ENCODE data around the gene MIGA1.

Gene MIGA1

GRCh38 chr1:77831976-77832711, 52.7 kb downstream of the MIGA1 start:
- Histone ChIP-seq H3K4me1 (ENCODE audit: low read length) (no peaks in the 10 kb centered on the region), H3K9ac (ENCODE audit: low read length) (no peak overlapping the region), H3K27me3 (ENCODE audit: low read depth, low read length) (no peaks in the 10 kb centered on the region), H3K27ac (ENCODE audit: low read length) (no peak overlapping the region), H3K4me2 (ENCODE audit: low read length) (no peak overlapping the region), H3K4me3 (ENCODE audit: low read length) (no peak overlapping the region), H3K79me2 (ENCODE audit: low read length) (no peaks in the 10 kb centered on the region), H2AFZ (ENCODE audit: low read depth, low read length) (no peak overlapping the region), H4K20me1 (ENCODE audit: insufficient read depth, low read length) (no peaks in the 10 kb centered on the region), H3K9me3 (ENCODE audit: insufficient read depth, low read length) (no peaks in the 10 kb centered on the region), H3K36me3 (replicated peaks; ENCODE audit: low read depth, low read length) (no peaks in the 10 kb centered on the region)
- TF ChIP-seq, protein P1, sequence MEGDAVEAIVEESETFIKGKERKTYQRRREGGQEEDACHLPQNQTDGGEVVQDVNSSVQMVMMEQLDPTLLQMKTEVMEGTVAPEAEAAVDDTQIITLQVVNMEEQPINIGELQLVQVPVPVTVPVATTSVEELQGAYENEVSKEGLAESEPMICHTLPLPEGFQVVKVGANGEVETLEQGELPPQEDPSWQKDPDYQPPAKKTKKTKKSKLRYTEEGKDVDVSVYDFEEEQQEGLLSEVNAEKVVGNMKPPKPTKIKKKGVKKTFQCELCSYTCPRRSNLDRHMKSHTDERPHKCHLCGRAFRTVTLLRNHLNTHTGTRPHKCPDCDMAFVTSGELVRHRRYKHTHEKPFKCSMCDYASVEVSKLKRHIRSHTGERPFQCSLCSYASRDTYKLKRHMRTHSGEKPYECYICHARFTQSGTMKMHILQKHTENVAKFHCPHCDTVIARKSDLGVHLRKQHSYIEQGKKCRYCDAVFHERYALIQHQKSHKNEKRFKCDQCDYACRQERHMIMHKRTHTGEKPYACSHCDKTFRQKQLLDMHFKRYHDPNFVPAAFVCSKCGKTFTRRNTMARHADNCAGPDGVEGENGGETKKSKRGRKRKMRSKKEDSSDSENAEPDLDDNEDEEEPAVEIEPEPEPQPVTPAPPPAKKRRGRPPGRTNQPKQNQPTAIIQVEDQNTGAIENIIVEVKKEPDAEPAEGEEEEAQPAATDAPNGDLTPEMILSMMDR (IDR thresholded peaks at IDR 0.05; ENCODE audit: low read depth, low read length) = no peak
- TF ChIP-seq EZH2phosphoT487 (IDR thresholded peaks at IDR 0.05; ENCODE audit: low read depth) = no peak

GRCh38 chr1:77832901-77833300, 53.5 kb downstream of the MIGA1 start:
- H3K79me2 ChIP-seq (ENCODE audit: low read length) = no peaks in the 10 kb centered on the region
- H3K27ac ChIP-seq (ENCODE audit: low read length) = no peak overlapping the region
- no peak overlapping the region for H3K9ac ChIP-seq (ENCODE audit: low read length)
- H3K4me3 ChIP-seq (ENCODE audit: low read length) = no peak overlapping the region
- H3K4me1 ChIP-seq (ENCODE audit: low read length) = no peaks in the 10 kb centered on the region
- no peaks in the 10 kb centered on the region for H3K27me3 ChIP-seq (ENCODE audit: low read depth, low read length)
- no peaks in the 10 kb centered on the region for H3K9me3 ChIP-seq (ENCODE audit: insufficient read depth, low read length)
- H4K20me1 ChIP-seq (ENCODE audit: insufficient read depth, low read length) = no peaks in the 10 kb centered on the region
- TF ChIP-seq, protein P1 (IDR thresholded peaks at IDR 0.05; ENCODE audit: low read depth, low read length) = no peak
- TF ChIP-seq EZH2phosphoT487 (IDR thresholded peaks at IDR 0.05; ENCODE audit: low read depth) = no peak
- H3K36me3 ChIP-seq (replicated peaks; ENCODE audit: low read depth, low read length) = no peaks in the 10 kb centered on the region
- no peak overlapping the region for H2AFZ ChIP-seq (ENCODE audit: low read depth, low read length)
- H3K4me2 ChIP-seq (ENCODE audit: low read length) = no peak overlapping the region

- H3K27me3 ChIP-seq (ENCODE audit: low read depth, low read length) = no peaks in the 10 kb centered on the region
- no peak overlapping the region for H3K4me2 ChIP-seq (ENCODE audit: low read length)
- H3K9ac ChIP-seq (ENCODE audit: low read length) = no peak overlapping the region
- H3K9me3 ChIP-seq (ENCODE audit: insufficient read depth, low read length) = no peaks in the 10 kb centered on the region
- H3K27ac ChIP-seq (ENCODE audit: low read length) = no peak overlapping the region
- no peak overlapping the region for H2AFZ ChIP-seq (ENCODE audit: low read depth, low read length)
- no peak overlapping the region for H3K4me3 ChIP-seq (ENCODE audit: low read length)
- no peaks in the 10 kb centered on the region for H3K4me1 ChIP-seq (ENCODE audit: low read length)
- H3K36me3 ChIP-seq (replicated peaks; ENCODE audit: low read depth, low read length) = no peaks in the 10 kb centered on the region
- no peak for TF ChIP-seq EZH2phosphoT487 (IDR thresholded peaks at IDR 0.05; ENCODE audit: low read depth)
- TF ChIP-seq, protein P1 (IDR thresholded peaks at IDR 0.05; ENCODE audit: low read depth, low read length) = no peak
- H3K79me2 ChIP-seq (ENCODE audit: low read length) = no peaks in the 10 kb centered on the region
- no peaks in the 10 kb centered on the region for H4K20me1 ChIP-seq (ENCODE audit: insufficient read depth, low read length)
Observed at GRCh38 chr1:77833521-77834100, 54.2 kb downstream of the MIGA1 start.

- no peak for TF ChIP-seq EZH2phosphoT487 (IDR thresholded peaks at IDR 0.05; ENCODE audit: low read depth)
- TF ChIP-seq, protein P1 (IDR thresholded peaks at IDR 0.05; ENCODE audit: low read depth, low read length) = no peak
- no peaks in the 10 kb centered on the region for H3K9me3 ChIP-seq (ENCODE audit: insufficient read depth, low read length)
- H3K79me2 ChIP-seq (ENCODE audit: low read length) = no peaks in the 10 kb centered on the region
- H3K27ac ChIP-seq (ENCODE audit: low read length) = no peak overlapping the region
- H3K4me2 ChIP-seq (ENCODE audit: low read length) = no peak overlapping the region
- no peaks in the 10 kb centered on the region for H3K36me3 ChIP-seq (replicated peaks; ENCODE audit: low read depth, low read length)
- H4K20me1 ChIP-seq (ENCODE audit: insufficient read depth, low read length) = no peaks in the 10 kb centered on the region
- no peaks in the 10 kb centered on the region for H3K27me3 ChIP-seq (ENCODE audit: low read depth, low read length)
- no peak overlapping the region for H2AFZ ChIP-seq (ENCODE audit: low read depth, low read length)
- H3K9ac ChIP-seq (ENCODE audit: low read length) = no peak overlapping the region
- H3K4me1 ChIP-seq (ENCODE audit: low read length) = no peaks in the 10 kb centered on the region
- no peak overlapping the region for H3K4me3 ChIP-seq (ENCODE audit: low read length)
Observed at GRCh38 chr1:77834771-77835334, 55.4 kb downstream of the MIGA1 start.

All from OCI-LY3 (cell line).